GM18498 (cell line): ENCODE measurements around the gene NAALADL1.
"Not testable (repeated sequence)": the region's sequence is repeated elsewhere in the genome, so short reads cannot be mapped to it uniquely, and the experiment has no call there.

Experiments used
- ATAC-seq: cut with Tn5 transposase; IDR thresholded peaks from one replicate; pipeline ENCODE4 v1.9.1; 2021; ENCODE audit warnings: mild to moderate bottlenecking, moderate library complexity; ENCODE audit not compliant: unreplicated experiment

The NAALADL1 gene

DNA sequence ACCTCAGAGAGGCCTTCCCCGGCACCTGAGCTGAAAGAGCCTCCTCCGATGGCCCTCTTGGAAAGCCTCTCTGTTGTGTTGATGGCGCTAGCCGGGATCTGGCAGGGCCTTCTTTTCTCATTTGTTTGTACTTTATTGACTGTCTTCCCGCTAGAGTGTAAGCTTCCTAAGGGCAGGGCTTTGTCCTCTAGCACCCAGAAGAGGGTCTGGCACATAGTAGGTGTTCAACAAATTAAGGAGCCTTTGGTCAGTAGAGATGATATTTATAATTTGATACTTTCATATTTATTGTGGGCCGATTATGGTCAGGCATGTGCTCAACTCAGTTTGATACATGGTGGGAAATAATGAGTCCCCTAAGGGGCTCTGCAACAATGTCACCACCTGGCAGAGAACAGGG, 40.4 kb downstream of the NAALADL1 start:
- ATAC-seq: no peak

DNA sequence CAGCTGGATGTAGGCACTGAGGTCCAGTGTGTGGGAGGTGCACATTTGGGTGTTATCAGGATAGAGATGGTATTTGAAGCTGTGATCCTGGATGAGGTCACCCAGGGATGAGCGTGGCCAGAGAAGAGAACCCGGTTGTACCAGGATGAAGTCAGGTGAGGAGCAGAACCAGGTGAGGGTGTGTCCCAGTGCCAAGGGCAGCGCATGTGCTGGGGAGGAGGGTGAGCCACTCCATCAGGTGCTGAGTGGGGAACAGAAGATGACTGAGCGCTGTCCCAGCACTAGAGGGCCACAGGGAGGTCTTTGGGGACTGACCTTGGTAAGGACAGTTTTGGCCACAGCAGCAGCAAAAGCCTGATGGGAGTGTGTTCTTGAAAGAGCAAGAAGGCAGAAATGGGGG, 41.6 kb downstream of the NAALADL1 start:
- ATAC-seq: no peak

DNA sequence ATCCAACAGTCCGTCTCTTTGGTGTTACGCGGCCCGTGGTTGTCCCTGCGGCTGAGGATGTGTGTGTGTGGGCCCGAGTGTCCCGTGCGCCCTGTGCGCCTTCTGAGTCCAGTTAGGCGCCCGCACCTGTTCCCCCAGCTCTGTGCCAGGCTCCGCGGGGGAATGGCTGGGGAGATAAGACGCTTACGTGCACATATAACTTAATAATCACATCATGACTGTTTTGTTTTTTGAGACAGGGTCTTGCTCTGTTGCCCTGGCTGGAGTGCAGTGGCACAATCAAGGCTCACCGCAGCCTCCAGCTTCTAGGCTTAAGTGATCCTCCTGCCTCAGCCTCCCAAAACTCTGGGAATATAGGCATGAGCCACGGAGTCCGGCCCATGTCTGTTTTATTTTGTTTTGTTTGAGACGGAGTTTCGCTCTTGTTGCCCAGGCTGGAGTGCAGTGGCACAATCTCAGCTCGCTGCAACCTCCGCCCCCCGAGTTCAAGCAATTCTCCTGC, 43.6 kb downstream of the NAALADL1 start:
- no peak for ATAC-seq

DNA sequence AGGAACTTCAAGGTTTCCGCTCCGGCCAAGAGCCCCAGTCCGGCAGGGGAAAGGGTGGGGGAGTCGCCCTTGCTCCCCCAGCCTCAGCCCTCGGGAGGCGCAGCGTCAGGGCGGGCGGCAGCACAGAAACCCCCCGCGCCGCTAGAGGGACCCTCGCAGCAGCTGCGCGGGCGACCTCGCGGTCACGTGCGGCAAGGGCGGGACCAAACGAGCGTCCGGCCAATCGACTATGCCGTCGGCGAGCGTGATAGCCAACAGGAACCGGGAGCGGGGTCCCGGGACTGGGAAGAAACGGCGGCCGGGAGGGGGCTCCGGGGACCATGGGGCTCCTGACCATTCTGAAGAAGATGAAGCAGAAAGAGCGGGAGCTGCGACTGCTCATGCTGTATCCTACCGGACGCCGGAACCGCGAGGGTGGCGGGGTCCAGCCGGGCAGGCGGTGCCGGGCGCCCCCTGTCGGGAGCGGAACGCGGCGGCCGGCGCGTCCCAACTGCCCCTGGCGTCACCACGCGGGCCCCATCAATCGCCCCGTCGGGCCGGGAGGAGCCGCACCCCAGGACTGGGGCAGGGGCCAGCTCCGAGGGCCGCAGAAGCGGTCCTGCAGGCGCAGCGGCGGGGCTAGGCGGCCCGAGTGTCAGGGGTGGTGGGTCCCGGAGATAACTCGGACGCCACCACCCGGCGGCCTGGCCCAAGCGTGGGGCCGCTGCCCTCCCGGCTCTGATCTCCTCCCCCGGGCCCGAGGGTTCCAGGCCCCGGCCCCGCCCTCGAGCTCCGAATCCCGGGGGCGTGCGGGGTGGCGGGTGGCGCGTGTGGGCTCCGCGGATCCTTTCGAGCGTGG, 44.2 kb downstream of the NAALADL1 start, which contains the start of gene ARL2:
TSS of gene ARL2 (plus strand) at position 273 of the 838 bp plus-strand sequence. CDS start at position 321, 48 bp downstream.
- ATAC-seq: peak; percentile 80

DNA sequence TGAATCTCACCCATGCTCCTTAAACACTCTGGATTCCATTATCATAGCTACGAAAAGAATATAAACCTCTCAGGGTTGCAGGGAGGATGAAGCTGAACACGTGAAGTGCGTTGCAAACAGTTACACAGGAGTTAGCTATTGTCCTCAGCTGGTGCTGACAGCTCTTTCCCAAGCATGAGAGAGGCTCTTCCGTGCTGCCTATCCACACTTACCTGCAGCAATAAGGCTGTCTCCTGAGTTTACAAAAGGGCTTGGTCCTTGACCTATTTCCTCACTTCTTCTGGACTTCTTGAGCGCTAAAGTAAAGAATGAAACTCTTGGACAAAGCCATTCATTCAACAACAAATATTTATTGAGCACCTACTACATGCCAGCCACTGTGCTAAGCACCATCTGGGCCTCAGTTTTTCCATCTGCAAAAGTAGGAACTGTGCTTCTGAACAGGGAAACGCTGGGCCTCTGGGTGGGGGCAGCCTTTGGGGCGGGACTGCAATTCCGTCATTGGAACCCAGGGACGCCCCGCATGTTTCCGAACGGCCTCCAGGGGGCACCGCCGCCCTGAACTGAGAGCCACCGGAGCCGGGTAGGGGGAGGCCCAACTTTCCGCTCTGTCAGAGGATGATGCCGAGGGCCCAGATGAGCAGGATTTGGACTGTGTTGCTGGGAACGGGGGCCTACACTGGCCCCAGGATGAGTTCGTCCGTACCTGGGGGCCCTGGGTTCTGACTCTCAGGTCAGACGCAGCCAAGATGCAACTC, 45.0 kb downstream of the NAALADL1 start:
- peak; percentile 74 for ATAC-seq

DNA sequence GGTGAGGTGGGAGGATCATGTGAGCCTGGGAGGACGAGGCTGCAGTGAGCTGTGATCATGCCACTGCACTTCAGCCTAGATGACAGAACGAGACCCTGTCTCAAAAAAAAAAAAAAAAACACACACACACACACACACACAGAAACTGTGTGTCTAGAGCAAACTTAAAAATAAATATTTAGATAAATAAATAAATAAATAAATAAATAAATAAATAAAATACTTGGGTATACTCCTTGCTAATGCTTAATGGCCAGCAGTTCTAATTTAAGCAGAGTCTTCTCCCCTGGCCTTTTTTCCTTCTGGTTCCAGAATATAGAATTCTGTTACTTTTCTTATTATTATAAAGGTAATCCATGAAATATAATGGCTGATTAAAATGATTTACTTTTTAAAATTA, 49.5 kb downstream of the NAALADL1 start:
- no peak for ATAC-seq

DNA sequence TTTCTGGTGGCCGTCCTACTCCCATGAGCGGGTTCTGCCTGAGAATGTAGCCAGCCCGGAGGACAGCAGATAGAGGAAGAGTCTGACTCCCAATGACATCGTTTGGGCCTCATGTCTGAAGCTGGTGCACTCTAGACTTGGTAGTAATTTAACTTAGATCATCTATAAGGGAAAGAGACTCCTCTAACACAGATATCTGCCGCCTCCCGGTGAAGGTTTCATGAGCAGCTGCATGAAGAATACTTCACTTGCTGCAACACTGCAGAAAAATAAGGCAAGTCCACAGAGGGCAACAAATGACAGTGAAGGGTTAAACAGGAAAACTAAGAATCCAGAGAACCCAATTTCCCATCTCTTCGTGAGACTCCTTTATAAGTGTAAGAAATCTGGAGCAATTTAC, 50.3 kb downstream of the NAALADL1 start:
- no peak for ATAC-seq

DNA sequence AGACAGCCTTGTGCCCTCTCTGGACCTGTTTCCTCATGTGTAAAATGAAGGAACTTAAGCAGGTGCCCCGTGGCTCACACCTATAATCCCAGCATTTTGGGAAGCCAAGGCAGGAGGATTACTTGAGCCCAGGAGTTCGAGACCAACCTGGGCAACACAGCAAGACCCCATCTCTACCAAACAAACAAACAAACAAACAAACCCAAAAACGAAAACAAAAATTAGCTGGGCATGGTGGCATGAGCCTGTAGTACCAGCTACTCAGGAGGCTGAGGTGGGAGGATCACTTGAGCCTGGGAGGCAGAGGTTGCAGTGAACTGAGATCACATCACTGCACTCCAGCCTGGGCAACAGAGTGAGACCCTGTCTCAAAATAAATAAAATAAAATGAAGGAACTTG, 54.4 kb downstream of the NAALADL1 start:
- ATAC-seq: not testable (repeated sequence)

DNA sequence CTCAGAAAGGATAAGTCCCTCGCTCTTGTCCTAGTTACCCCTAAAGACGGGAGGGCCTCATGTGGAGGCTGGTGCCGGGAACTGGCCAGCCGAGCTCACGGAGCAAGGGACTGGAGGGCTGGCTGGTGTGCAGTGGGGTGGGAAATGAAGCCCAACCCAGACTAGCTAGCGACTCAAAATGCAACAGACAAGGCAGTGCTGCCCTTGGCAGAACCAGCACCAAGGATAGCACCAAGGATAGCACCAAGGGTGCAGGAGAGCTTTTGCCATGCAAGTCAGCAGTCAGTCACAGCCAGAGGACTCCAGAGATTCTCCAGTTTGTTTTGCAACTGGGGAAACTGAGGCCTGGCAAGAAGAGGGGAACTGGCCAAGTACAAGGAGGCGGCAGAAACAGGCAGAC, 55.1 kb downstream of the NAALADL1 start:
- no peak for ATAC-seq

DNA sequence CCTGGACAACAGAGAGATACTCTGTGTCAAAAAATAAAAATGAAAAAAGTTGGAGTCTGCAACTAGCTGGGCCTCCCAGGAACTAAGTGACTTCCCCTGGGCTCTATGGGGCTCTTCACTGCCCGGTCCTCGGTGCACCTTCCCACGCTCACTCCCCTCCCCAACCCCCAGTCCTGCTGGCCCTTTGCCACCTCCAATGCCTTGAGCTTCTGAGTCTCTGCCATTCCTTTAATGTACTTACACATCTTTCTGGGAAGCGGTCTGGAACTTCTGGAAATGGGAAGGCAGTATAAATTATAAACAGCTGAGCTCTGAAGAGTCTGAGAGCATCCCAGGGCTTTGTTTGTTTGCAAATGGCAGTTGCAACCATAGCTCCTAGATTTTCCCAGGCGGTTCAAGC, 55.6 kb downstream of the NAALADL1 start:
- ATAC-seq: no peak

DNA sequence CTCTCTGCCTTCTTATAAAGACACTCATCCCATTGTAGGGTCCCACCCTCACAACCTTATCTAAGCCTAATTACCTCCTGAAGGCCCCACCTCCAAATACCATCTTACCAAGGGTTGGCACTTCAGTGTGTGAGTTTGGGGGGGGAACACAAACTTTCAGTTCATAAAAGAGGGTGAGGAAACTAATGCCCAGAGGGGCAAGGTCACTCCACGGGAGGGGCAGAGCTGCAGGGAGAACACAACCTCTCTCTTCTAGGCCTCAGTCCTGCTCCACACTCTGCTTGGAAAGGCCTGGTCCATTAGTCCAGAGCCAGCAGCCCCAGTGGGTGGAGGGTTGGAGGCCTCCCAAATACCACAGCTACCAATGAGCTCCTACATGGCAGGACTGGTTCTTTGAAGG, 58.9 kb downstream of the NAALADL1 start:
- ATAC-seq: no peak

DNA sequence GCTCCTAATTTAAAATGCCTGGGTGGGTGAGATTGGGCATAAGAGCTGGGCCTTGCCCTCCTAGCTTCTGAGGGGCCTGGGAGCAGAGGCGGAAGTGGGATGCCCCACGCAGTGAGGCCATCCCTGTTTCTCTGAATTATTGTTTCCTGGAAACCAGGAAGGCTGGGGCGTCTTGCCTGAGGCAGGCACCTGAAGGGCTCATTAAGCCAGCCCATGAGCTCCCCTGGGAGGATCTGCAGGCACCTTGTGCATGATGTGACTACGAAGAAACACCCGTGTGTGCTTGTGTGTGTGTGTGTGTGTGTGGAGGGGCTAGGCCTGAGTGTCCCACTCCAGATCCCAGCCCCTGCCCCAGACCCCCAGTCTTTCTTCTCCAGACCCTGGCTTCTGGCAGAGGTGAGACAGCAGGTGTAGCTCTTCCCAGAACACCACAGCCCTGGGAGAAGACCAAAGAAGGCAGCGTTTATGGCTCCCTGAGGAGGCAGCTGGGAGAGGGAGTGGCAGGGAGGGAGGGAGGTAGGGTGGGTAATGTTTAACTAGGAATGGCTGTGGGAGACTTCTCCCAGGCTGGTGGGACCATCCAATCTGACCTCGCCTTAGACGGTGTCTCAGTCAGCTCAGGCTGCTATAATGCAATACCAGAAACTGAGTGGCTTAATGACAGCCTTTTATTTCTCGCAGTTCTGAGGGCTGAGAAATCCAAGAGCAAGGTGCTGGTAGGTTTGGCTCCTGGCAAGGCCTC, 59.5 kb downstream of the NAALADL1 start:
- ATAC-seq: no peak

DNA sequence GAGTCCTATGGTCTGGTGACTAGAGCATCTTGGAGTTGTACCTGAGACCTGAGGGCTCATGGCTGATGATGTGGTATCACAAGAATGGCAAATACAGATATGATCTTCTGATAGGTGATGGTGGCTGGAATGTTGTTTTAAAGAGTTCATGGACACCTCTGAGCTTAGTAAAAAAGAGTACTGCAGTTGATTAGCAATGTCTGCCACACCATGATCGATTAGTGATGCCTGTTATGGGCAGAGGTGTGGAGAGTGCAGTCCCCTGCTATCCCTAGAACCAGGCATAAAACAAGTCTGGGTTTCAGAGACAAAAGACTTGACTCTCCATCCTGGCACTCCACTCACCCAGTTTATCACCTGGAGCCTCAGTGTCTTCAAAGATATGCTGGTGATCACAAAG, 60.2 kb downstream of the NAALADL1 start:
- ATAC-seq: no peak

DNA sequence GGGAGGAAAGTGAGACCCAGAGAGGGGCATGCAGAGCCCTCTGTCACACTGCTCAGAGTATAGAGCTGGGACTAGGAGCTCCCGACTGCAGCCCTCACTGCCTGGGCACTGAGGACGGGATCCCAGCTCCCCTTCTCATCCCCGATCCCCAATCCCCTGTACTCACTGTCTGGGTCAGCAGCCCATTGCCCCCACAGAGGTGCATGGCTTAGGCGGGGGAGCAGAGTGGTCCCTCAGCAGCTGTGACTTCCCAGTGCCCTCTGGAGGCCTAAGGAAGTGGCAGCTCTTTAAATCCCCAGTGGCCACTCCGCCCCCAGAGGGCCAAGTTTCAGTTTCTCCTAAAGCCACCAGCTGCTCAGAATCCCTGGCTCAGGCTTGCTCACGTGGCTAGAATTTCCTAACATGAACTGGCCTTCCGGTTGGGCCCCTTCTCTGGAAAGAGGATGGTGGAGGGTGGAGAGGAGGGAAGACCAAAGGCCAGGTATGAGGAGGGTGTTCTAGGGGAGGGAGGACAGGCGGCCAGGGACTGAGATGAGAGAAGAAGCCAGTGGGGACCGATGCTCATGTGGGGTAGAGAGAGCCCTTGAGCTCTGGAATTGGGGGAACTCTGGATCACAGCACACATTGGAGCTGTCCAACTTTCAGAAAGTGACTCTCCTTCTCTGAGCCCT, 61.5 kb downstream of the NAALADL1 start, which contains the start of gene BATF2:
TSS of gene BATF2 (minus strand) at position 262 of the 671 bp plus-strand sequence. CDS start at position 205, 57 bp downstream.
- no peak for ATAC-seq

DNA sequence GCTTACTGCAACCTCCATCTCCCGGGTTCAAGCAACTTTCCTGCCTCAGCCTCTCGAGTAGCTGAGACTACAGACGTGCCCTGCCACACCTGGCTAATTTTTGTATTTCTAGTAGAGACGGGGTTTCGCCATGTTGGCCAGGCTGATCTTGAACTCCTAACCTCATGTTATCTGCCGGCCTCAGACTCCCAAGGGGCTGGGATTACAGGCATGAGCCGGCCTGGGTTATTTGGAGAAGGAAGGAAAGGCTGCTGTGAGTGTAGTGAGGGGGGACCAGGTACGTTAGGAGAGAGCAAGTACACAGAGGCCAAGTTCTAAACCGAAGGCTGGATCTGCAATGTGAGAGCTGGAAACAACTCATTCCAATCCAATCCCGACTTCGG, 62.0 kb downstream of the NAALADL1 start:
- ATAC-seq: no peak
